ENCODE measurements around the gene PLK5.
"Not testable (repeated sequence)": the region's sequence is repeated elsewhere in the genome, so short reads cannot be mapped to it uniquely, and the experiment has no call there.

Gene PLK5

DNA sequence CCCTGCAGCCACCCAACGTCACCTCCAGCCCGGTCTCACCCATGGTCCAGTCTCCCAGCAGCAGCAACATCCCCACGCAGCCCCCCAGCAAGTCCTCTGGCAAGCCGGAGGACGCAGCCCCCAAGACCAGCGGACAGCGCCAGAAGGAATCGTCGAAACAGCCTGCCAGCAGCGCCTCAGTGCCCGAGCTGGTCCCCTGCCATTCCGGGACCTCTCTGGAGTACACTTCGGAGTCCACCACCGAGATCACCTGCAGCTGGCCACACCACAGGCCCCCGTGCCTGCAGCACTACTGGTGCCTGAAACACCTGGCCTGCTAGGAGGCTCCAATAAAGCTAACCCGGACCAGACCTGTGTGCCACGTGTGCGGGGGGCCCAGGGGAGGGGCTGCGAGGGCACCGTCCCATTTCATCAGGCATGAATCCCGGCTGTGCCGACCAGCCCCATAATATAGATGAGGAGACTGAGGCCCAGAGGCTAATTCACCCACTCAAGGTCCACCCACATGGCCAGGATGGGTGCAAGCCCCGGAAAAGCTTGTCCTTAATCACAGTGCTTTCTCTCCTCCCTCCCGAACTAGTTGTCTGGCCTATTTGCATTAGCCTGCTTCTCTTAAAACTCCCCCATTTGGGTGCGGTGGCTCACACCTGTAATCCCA lies 26.2 kb upstream of the PLK5 start:
- no peak overlapping the region for H3K4me3 ChIP-seq (ENCODE audit: low read depth, low read length, poor library complexity, severe bottlenecking)
- H3K4me1 ChIP-seq (ENCODE audit: insufficient read depth, low read length, severe bottlenecking) = no peaks in the 10 kb centered on the region
- H3K9me3 ChIP-seq (ENCODE audit: low read length) = no peaks in the 10 kb centered on the region
- H3K27me3 ChIP-seq (ENCODE audit: insufficient read depth, low read length) = no peaks in the 10 kb centered on the region
- no peaks in the 10 kb centered on the region for H3K36me3 ChIP-seq (ENCODE audit: insufficient read depth, low read length)
- H3K9me2 ChIP-seq (ENCODE audit: low read depth, low read length) = no peaks in the 10 kb centered on the region
- no peak overlapping the region for H3K9ac ChIP-seq (ENCODE audit: low read length)
- TF ChIP-seq, protein P1, sequence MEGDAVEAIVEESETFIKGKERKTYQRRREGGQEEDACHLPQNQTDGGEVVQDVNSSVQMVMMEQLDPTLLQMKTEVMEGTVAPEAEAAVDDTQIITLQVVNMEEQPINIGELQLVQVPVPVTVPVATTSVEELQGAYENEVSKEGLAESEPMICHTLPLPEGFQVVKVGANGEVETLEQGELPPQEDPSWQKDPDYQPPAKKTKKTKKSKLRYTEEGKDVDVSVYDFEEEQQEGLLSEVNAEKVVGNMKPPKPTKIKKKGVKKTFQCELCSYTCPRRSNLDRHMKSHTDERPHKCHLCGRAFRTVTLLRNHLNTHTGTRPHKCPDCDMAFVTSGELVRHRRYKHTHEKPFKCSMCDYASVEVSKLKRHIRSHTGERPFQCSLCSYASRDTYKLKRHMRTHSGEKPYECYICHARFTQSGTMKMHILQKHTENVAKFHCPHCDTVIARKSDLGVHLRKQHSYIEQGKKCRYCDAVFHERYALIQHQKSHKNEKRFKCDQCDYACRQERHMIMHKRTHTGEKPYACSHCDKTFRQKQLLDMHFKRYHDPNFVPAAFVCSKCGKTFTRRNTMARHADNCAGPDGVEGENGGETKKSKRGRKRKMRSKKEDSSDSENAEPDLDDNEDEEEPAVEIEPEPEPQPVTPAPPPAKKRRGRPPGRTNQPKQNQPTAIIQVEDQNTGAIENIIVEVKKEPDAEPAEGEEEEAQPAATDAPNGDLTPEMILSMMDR (IDR thresholded peaks at IDR 0.05; ENCODE audit: low read length) = no peak
- TF ChIP-seq EZH2 (IDR thresholded peaks at IDR 0.05; ENCODE audit: borderline replicate concordance, low read length) = no peak
- H3K27ac ChIP-seq (ENCODE audit: low read depth, low read length, poor library complexity, severe bottlenecking) = no peak overlapping the region
- H3K79me2 ChIP-seq (ENCODE audit: insufficient read depth, low read length) = no peaks in the 10 kb centered on the region
- H3K4me2 ChIP-seq (ENCODE audit: low read length) = no peak overlapping the region
- H4K20me1 ChIP-seq (ENCODE audit: insufficient read depth, low read length) = no peaks in the 10 kb centered on the region
- no peak overlapping the region for H2AFZ ChIP-seq (ENCODE audit: low read length)
- H3F3A ChIP-seq (ENCODE audit: insufficient read depth, low read length) = no peaks in the 10 kb centered on the region

DNA sequence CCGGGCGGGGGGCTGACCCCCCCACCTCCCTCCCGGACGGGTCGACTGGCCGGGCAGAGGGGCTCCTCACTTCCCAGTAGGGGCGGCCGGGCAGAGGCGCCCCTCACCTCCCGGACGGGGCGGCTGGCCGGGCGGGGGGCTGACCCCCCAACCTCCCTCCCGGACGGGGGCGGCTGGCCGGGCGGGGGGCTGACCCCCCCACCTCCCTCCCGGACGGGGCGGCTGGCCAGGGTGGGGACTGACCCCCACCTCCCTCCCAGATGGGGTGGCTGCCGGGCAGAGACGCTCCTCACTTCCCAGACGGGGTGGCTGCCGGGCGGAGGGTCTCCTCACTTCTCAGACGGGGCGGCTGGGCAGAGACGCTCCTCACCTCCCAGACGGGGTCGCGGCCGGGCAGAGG lies 24.6 kb upstream of the PLK5 start:
- not testable (repeated sequence) for H3K36me3 ChIP-seq (ENCODE audit: insufficient read depth, low read length); H3F3A ChIP-seq (ENCODE audit: insufficient read depth, low read length); H3K27me3 ChIP-seq (ENCODE audit: insufficient read depth, low read length); H3K4me3 ChIP-seq (ENCODE audit: low read depth, low read length, poor library complexity, severe bottlenecking); H3K9me3 ChIP-seq (ENCODE audit: low read length); H3K9me2 ChIP-seq (ENCODE audit: low read depth, low read length); H4K20me1 ChIP-seq (ENCODE audit: insufficient read depth, low read length); H3K27ac ChIP-seq (ENCODE audit: low read depth, low read length, poor library complexity, severe bottlenecking); H3K9ac ChIP-seq (ENCODE audit: low read length); H3K4me1 ChIP-seq (ENCODE audit: insufficient read depth, low read length, severe bottlenecking); H3K79me2 ChIP-seq (ENCODE audit: insufficient read depth, low read length); H2AFZ ChIP-seq (ENCODE audit: low read length); H3K4me2 ChIP-seq (ENCODE audit: low read length)

DNA sequence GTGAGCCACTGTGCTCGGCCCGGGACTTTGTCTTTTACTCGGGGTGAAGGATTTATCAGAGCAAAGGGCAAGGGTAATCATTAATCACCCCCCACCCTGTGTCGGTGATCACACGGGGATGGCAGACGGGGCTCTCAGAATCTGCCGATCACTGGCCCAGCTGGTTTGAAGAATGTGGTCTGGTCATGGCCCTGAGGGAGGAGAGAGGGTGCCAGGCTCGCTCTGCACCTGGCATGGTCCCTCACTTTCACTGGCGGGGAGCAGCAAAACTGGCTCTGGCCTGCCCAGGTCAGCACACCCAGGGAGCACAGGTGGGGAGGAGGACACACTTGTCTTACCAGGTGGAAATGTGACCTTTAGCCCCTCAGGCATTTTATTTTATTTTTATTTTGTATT lies 22.7 kb upstream of the PLK5 start:
- H3K27ac ChIP-seq (ENCODE audit: low read depth, low read length, poor library complexity, severe bottlenecking) = no peak overlapping the region
- no peaks in the 10 kb centered on the region for H3K4me1 ChIP-seq (ENCODE audit: insufficient read depth, low read length, severe bottlenecking)
- no peaks in the 10 kb centered on the region for H3K36me3 ChIP-seq (ENCODE audit: insufficient read depth, low read length)
- H3K79me2 ChIP-seq (ENCODE audit: insufficient read depth, low read length) = no peaks in the 10 kb centered on the region
- H3F3A ChIP-seq (ENCODE audit: insufficient read depth, low read length) = no peaks in the 10 kb centered on the region
- no peaks in the 10 kb centered on the region for H4K20me1 ChIP-seq (ENCODE audit: insufficient read depth, low read length)
- no peaks in the 10 kb centered on the region for H3K9me3 ChIP-seq (ENCODE audit: low read length)
- H3K9me2 ChIP-seq (ENCODE audit: low read depth, low read length) = no peaks in the 10 kb centered on the region
- H3K9ac ChIP-seq (ENCODE audit: low read length) = no peak overlapping the region
- no peak for TF ChIP-seq EZH2 (IDR thresholded peaks at IDR 0.05; ENCODE audit: borderline replicate concordance, low read length)
- TF ChIP-seq, protein P1 (IDR thresholded peaks at IDR 0.05; ENCODE audit: low read length) = no peak
- no peak overlapping the region for H3K4me3 ChIP-seq (ENCODE audit: low read depth, low read length, poor library complexity, severe bottlenecking)
- H2AFZ ChIP-seq (ENCODE audit: low read length) = no peak overlapping the region
- peaks cover 5% of the 10 kb centered on the region; the same call in 1 of the 2 replicates for H3K27me3 ChIP-seq (ENCODE audit: insufficient read depth, low read length)
- H3K4me2 ChIP-seq (ENCODE audit: low read length) = no peak overlapping the region

DNA sequence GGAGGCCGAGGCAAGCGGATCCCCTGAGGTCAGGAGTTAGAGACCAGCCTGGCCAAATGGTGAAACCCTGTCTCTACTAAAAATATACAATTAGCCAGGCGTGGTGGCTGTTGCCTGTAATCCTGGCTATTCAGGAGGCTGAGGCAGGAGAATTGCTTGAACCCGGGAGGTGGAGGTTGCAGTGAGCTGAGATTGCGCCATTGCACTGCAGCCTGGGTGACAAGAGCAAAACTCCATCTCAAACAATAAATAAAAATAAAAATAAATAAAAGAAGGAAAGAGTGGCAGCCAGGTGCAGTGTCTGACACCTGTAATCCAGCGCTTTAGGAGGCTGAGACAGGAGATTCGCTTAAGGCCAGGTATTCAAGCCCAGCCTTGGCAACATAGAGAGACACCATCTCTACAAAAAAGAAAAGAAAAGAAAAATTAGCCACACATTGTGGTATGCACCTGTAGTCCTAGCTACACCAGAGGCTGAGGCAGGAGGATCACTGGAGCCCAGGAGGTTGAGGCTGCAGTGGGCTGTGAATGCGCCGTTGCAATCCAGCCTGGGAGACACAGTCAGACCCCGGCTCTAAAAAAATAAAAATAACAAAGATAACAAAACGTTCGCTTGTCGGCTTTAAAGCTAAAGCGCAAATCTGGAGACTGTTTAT lies 21.3 kb upstream of the PLK5 start:
- H3K9me3 ChIP-seq (ENCODE audit: low read length) = no peaks in the 10 kb centered on the region
- H3K9ac ChIP-seq (ENCODE audit: low read length) = no peak overlapping the region
- H3K27me3 ChIP-seq (ENCODE audit: insufficient read depth, low read length) = peaks cover 5% of the 10 kb centered on the region; the same call in 1 of the 2 replicates
- no peaks in the 10 kb centered on the region for H3K36me3 ChIP-seq (ENCODE audit: insufficient read depth, low read length)
- no peak overlapping the region for H2AFZ ChIP-seq (ENCODE audit: low read length)
- no peak overlapping the region for H3K4me2 ChIP-seq (ENCODE audit: low read length)
- no peaks in the 10 kb centered on the region for H3K4me1 ChIP-seq (ENCODE audit: insufficient read depth, low read length, severe bottlenecking)
- H4K20me1 ChIP-seq (ENCODE audit: insufficient read depth, low read length) = no peaks in the 10 kb centered on the region
- no peak overlapping the region for H3K27ac ChIP-seq (ENCODE audit: low read depth, low read length, poor library complexity, severe bottlenecking)
- no peaks in the 10 kb centered on the region for H3K79me2 ChIP-seq (ENCODE audit: insufficient read depth, low read length)
- no peak for TF ChIP-seq EZH2 (IDR thresholded peaks at IDR 0.05; ENCODE audit: borderline replicate concordance, low read length)
- TF ChIP-seq, protein P1 (IDR thresholded peaks at IDR 0.05; ENCODE audit: low read length) = no peak
- no peaks in the 10 kb centered on the region for H3K9me2 ChIP-seq (ENCODE audit: low read depth, low read length)
- H3K4me3 ChIP-seq (ENCODE audit: low read depth, low read length, poor library complexity, severe bottlenecking) = no peak overlapping the region
- no peaks in the 10 kb centered on the region for H3F3A ChIP-seq (ENCODE audit: insufficient read depth, low read length)

All from OCI-LY1 (cell line).